OCI-LY1 (cell line): Measurements from ENCODE around the gene CDH22.

Source experiments
- H2AFZ ChIP-seq: fragments of 200-600 bp; sonication (generic), shearing (Covaris generic); 2 replicates; pipeline ENCODE4 v1.6.0; 2014; ENCODE audit warnings: antibody characterized with exemption, mild to moderate bottlenecking, low read length
- H3F3A ChIP-seq: fragments of 200-600 bp; sonication (generic), shearing (Covaris generic); 2 replicates; pipeline ENCODE4 v1.6.0; 2014; ENCODE audit warnings: mild to moderate bottlenecking, antibody characterized with exemption, low read length, moderate library complexity; ENCODE audit not compliant: insufficient read depth
- H3K27ac ChIP-seq: fragments of 200-600 bp; sonication (generic); 2 replicates; pipeline ENCODE4 v1.5.1; 2014; ENCODE audit warnings: low read length, mixed run types, mild to moderate bottlenecking, low read depth; ENCODE audit not compliant: poor library complexity, severe bottlenecking
- H3K27me3 ChIP-seq: fragments of 200-600 bp; sonication (generic); 2 replicates; pipeline ENCODE4 v1.6.0; 2014; ENCODE audit warnings: antibody characterized with exemption, mild to moderate bottlenecking, low read length, moderate library complexity; ENCODE audit not compliant: insufficient read depth
- H3K36me3 ChIP-seq: fragments of 200-600 bp; sonication (generic); 2 replicates; pipeline ENCODE4 v1.6.1; 2014; ENCODE audit warnings: mild to moderate bottlenecking, antibody characterized with exemption, low read length, moderate library complexity, mixed read lengths; ENCODE audit not compliant: insufficient read depth
- H3K4me1 ChIP-seq: fragments of 200-600 bp; sonication (generic); 2 replicates; pipeline ENCODE4 v1.5.1; 2014; ENCODE audit warnings: mild to moderate bottlenecking, low read length, moderate library complexity; ENCODE audit not compliant: insufficient read depth, severe bottlenecking
- H3K4me2 ChIP-seq: fragments of 200-600 bp; sonication (generic), shearing (Covaris generic); 2 replicates; pipeline ENCODE4 v1.6.1; 2014; ENCODE audit warnings: low read length
- H3K4me3 ChIP-seq: fragments of 200-600 bp; sonication (generic); 2 replicates; pipeline ENCODE4 v1.5.1; 2014; ENCODE audit warnings: low read length, low read depth, mild to moderate bottlenecking, mixed read lengths; ENCODE audit not compliant: poor library complexity, severe bottlenecking
- H3K79me2 ChIP-seq: fragments of 200-600 bp; shearing (Covaris generic); 2 replicates; pipeline ENCODE4 v1.6.1; 2016; ENCODE audit warnings: mixed run types, low read length, mixed read lengths; ENCODE audit not compliant: insufficient read depth
- H3K9ac ChIP-seq: fragments of 200-600 bp; sonication (generic), shearing (Covaris generic); 2 replicates; pipeline ENCODE4 v1.6.1; 2014; ENCODE audit warnings: mild to moderate bottlenecking, low read length, mixed read lengths
- H3K9me2 ChIP-seq: fragments of 200-600 bp; sonication (generic), shearing (Covaris generic); 2 replicates; pipeline ENCODE4 v1.6.1; 2014; ENCODE audit warnings: low read depth, mild to moderate bottlenecking, low read length, mixed read lengths
- H3K9me3 ChIP-seq: fragments of 200-600 bp; shearing (Covaris generic); 2 replicates; pipeline ENCODE4 v1.6.1; 2014; ENCODE audit warnings: low read length, mixed read lengths
- H4K20me1 ChIP-seq: fragments of 200-600 bp; sonication (generic), shearing (Covaris generic); 2 replicates; pipeline ENCODE4 v1.6.0; 2016; ENCODE audit warnings: mild to moderate bottlenecking, low read length; ENCODE audit not compliant: insufficient read depth
- CTCF ChIP-seq: fragments of 200-600 bp; sonication (generic), shearing (Covaris generic); IDR thresholded peaks from 2 replicates; pipeline ENCODE4 v1.5.1; 2017; ENCODE audit warnings: mild to moderate bottlenecking, antibody characterized with exemption, low read length, moderate library complexity, mixed read lengths
- EZH2 ChIP-seq: fragments of 200-600 bp; sonication (generic), shearing (Covaris generic); IDR thresholded peaks from 2 replicates; pipeline ENCODE4 v1.8.0; 2017; ENCODE audit warnings: borderline replicate concordance, mixed run types, mild to moderate bottlenecking, antibody characterized with exemption, low read length, moderate library complexity, mixed read lengths

CDH22 gene

GRCh38 chr20:46126440-46127056, 181.8 kb downstream of the CDH22 start:
- H3K4me2 ChIP-seq: no peak overlapping the region
- no peaks in the 10 kb centered on the region for H3F3A ChIP-seq
- H3K27me3 ChIP-seq: no peaks in the 10 kb centered on the region
- no peaks in the 10 kb centered on the region for H3K4me1 ChIP-seq
- no peaks in the 10 kb centered on the region for H3K9me2 ChIP-seq
- no peaks in the 10 kb centered on the region for H3K79me2 ChIP-seq
- no peak overlapping the region for H3K9ac ChIP-seq
- peaks cover 53% of the 10 kb centered on the region for H3K36me3 ChIP-seq
- no peaks in the 10 kb centered on the region for H3K9me3 ChIP-seq
- no peak overlapping the region for H3K4me3 ChIP-seq
- H2AFZ ChIP-seq: no peak overlapping the region
- no peaks in the 10 kb centered on the region for H4K20me1 ChIP-seq
- TF ChIP-seq CTCF (no peak), EZH2 (no peak)
- no peak overlapping the region for H3K27ac ChIP-seq
